ENCODE results near the gene ITGB3BP. TPM values are rescaled to one million over a fixed set of nuclear protein-coding genes. Genes with fewer than 3 reads are reported as not detected.

ITGB3BP gene
- total RNA-seq, 2 donors from 2014 or later = 7.4 to 16.1 TPM

DNA sequence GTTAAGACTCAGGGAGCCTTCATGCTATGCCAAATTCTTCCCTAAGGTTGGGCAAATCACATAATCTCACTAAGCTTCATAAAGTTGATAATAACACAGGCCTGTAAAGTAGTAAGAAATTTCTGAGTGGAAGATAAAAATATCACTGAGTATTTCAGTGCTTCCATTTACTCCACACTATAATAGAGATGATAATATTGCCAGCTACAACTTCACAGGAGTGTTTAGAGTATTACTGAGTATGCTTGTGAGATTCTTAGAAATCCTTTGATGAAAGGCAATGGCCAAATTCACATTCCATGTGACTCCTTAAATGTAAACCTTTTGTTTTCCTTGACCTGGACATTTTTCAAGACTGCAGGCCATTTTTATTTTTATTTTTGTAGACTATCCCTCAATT, 10.4 kb downstream of the ITGB3BP start:
- Histone ChIP-seq H3K27ac (no peak overlapping the region), H3K9me3 (no peaks in the 10 kb centered on the region), H3K36me3 (no peaks in the 10 kb centered on the region), H3K4me1 (replicated peaks) (no peaks in the 10 kb centered on the region), H3K27me3 (replicated peaks; ENCODE audit: insufficient read depth) (no peaks in the 10 kb centered on the region), H3K4me3 (no peak overlapping the region)
- intact Hi-C loops (cut with DNase I) = no loop called here
- no peak for DNase-seq (ENCODE audit: low spot score)
- TF ChIP-seq, protein P1, sequence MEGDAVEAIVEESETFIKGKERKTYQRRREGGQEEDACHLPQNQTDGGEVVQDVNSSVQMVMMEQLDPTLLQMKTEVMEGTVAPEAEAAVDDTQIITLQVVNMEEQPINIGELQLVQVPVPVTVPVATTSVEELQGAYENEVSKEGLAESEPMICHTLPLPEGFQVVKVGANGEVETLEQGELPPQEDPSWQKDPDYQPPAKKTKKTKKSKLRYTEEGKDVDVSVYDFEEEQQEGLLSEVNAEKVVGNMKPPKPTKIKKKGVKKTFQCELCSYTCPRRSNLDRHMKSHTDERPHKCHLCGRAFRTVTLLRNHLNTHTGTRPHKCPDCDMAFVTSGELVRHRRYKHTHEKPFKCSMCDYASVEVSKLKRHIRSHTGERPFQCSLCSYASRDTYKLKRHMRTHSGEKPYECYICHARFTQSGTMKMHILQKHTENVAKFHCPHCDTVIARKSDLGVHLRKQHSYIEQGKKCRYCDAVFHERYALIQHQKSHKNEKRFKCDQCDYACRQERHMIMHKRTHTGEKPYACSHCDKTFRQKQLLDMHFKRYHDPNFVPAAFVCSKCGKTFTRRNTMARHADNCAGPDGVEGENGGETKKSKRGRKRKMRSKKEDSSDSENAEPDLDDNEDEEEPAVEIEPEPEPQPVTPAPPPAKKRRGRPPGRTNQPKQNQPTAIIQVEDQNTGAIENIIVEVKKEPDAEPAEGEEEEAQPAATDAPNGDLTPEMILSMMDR (IDR thresholded peaks at IDR 0.05) = no peak
- no peak for TF ChIP-seq POLR2AphosphoS5 (IDR thresholded peaks at IDR 0.05)
- no peak for TF ChIP-seq POLR2A (IDR thresholded peaks at IDR 0.05)

DNA sequence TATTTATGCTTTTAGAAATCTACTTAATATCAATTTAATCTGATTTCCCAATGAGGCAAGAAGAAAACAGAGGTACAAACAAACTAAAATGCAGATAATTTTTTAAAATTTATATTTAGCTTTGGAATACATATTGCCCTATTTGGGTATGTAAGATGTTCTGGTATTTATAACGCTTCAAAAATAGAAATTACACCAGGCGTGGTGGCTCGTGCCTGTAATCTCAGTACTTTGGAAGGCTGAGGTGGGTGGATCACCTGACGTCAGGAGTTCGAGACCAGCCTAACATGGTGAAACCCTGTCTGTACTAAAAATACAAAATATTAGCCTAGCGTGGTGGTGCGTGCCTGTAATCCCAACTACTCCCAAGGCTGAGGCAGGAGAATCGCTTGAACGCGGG, 13.3 kb downstream of the ITGB3BP start:
- 87% methylated on average over 10 of the region's 10 CpGs for WGBS
- TF ChIP-seq, protein P1 (IDR thresholded peaks at IDR 0.05) = no peak
- TF ChIP-seq POLR2A (IDR thresholded peaks at IDR 0.05) (no peak), POLR2AphosphoS5 (IDR thresholded peaks at IDR 0.05) (no peak)

DNA sequence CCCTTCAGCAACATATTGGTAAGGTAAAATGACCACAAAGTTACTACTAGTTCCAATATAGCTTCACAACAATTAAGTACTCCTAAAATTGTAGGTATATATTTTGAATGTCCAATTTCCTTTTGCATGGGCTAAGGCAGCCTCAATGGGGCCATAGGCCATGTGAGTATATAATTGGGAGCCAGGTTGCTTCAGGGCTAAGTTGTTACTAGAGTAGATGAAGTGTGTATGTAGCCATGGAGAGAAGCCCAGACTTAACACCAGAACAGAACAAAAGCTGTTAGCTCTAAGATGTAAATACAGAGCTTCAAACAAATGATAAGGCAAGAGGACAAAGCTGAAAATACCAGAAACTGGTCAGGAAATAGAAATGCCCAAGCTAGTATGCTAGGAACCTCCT, 16.2 kb downstream of the ITGB3BP start:
- H3K4me3 ChIP-seq = no peak overlapping the region
- intact Hi-C loops (cut with DNase I) = no loop called here
- H3K9me3 ChIP-seq = no peaks in the 10 kb centered on the region
- TF ChIP-seq POLR2A (IDR thresholded peaks at IDR 0.05) (no peak), POLR2AphosphoS5 (IDR thresholded peaks at IDR 0.05) (no peak)
- TF ChIP-seq, protein P1 (IDR thresholded peaks at IDR 0.05) = no peak
- no peaks in the 10 kb centered on the region for H3K27me3 ChIP-seq (replicated peaks; ENCODE audit: insufficient read depth)
- no peak for DNase-seq (ENCODE audit: low spot score)
- no peaks in the 10 kb centered on the region for H3K4me1 ChIP-seq (replicated peaks)
- no peak overlapping the region for H3K27ac ChIP-seq
- H3K36me3 ChIP-seq = no peaks in the 10 kb centered on the region

More for the DNA sequence above, 13.3 kb downstream of the ITGB3BP start:
- no peak for DNase-seq (ENCODE audit: low spot score)
- Histone ChIP-seq H3K27me3 (replicated peaks; ENCODE audit: insufficient read depth) (no peaks in the 10 kb centered on the region), H3K36me3 (no peaks in the 10 kb centered on the region), H3K4me3 (no peak overlapping the region), H3K27ac (no peak overlapping the region), H3K9me3 (no peaks in the 10 kb centered on the region), H3K4me1 (replicated peaks) (no peaks in the 10 kb centered on the region)
- intact Hi-C loops (cut with DNase I) = no loop called here

DNA sequence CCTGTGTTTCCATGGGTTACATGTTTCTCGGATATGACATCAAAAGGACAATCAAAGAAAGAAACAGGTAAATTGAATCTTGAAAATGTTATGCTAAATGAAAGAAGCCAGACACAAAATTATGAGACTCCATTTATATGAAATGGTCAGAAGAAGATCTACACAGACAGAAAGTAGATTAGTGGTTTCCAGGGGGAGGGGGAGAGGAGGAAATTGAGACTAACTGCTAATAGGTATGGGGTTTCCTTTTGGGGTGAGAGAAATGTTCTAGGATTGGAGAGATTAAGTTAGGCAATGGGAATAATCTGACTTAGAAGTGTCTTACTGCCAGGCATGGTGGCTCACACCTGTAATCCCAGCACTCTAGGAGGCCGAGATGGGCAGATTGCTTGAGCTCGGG, 21.8 kb downstream of the ITGB3BP start:
- TF ChIP-seq POLR2A (IDR thresholded peaks at IDR 0.05) = no peak
- TF ChIP-seq, protein P1 (IDR thresholded peaks at IDR 0.05) = no peak
- no peak for TF ChIP-seq POLR2AphosphoS5 (IDR thresholded peaks at IDR 0.05)
- no peak for DNase-seq (ENCODE audit: low spot score)
- intact Hi-C loops (cut with DNase I) = no loop called here

DNA sequence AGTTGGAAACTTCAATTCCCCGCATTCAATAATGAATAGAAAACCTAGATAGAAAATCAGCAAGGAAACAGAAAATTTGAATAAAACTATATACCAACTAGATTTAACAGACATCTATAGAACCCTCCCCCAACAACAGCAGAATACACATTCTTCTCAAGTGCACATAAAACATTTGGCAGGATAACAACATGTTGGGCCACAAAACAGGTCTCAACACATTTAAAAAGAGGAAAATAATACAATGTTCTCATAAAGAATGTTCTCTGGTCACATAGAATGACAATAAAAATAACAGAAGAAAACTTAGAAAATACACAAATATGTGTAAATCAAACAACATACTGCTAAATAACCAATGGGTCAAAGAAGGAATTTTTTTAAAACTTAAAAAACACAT, 24.9 kb downstream of the ITGB3BP start:
- H3K4me1 ChIP-seq (replicated peaks) = no peaks in the 10 kb centered on the region
- no peaks in the 10 kb centered on the region for H3K27me3 ChIP-seq (replicated peaks; ENCODE audit: insufficient read depth)
- intact Hi-C loops (cut with DNase I) = no loop called here
- TF ChIP-seq POLR2A (IDR thresholded peaks at IDR 0.05) = no peak
- peak; percentile 50 for TF ChIP-seq POLR2AphosphoS5 (IDR thresholded peaks at IDR 0.05)
- H3K4me3 ChIP-seq = no peak overlapping the region
- H3K36me3 ChIP-seq = no peaks in the 10 kb centered on the region
- peak; percentile 14 for DNase-seq (ENCODE audit: low spot score)
- 94% methylated on average over 1 of the region's 1 CpG for WGBS
- no peaks in the 10 kb centered on the region for H3K9me3 ChIP-seq
- H3K27ac ChIP-seq = no peak overlapping the region

More for the DNA sequence above, 21.8 kb downstream of the ITGB3BP start:
- no peaks in the 10 kb centered on the region for H3K4me1 ChIP-seq (replicated peaks)
- H3K27me3 ChIP-seq (replicated peaks; ENCODE audit: insufficient read depth) = no peaks in the 10 kb centered on the region
- no peaks in the 10 kb centered on the region for H3K9me3 ChIP-seq
- H3K27ac ChIP-seq = no peak overlapping the region
- no peaks in the 10 kb centered on the region for H3K36me3 ChIP-seq
- 94% methylated on average over 3 of the region's 3 CpGs for WGBS
- no peak overlapping the region for H3K4me3 ChIP-seq

All from prostate gland (tissue), 2 donors.